Esophagus (tissue), 2 donors: ENCODE results near the gene CARD16. TPM values are rescaled to one million over a fixed set of nuclear protein-coding genes. Genes with fewer than 3 reads are reported as not detected.
"Not testable (repeated sequence)": the region's sequence is repeated elsewhere in the genome, so short reads cannot be mapped to it uniquely, and the experiment has no call there.

Experiments
- H3K27ac ChIP-seq, 2 donors: one replicate each; pipeline ENCODE4 v1.5.1; 2013; ENCODE audit warnings: low read depth in 2 of 2, mild to moderate bottlenecking in 2 of 2, inconsistent platforms in 1 of 2, low read length in 1 of 2, moderate library complexity in 1 of 2
- H3K27me3 ChIP-seq, 2 donors: one replicate each; pipeline ENCODE4 v1.6.1; 2013; ENCODE audit warnings: low read length in 2 of 2, control low read depth in 1 of 2, mild to moderate bottlenecking in 1 of 2; ENCODE audit not compliant: insufficient read depth in 2 of 2, control insufficient read depth in 1 of 2
- H3K36me3 ChIP-seq, 2 donors: one replicate each; pipeline ENCODE4 v1.6.1; 2013; ENCODE audit warnings: low read length in 1 of 2; ENCODE audit not compliant: control insufficient read depth in 2 of 2, insufficient read depth in 2 of 2
- H3K4me1 ChIP-seq, 2 donors: one replicate each; pipeline ENCODE4 v1.6.1; 2013; ENCODE audit warnings: low read length in 1 of 2; ENCODE audit not compliant: control insufficient read depth in 2 of 2, insufficient read depth in 2 of 2
- H3K4me3 ChIP-seq, 2 donors: one replicate each; pipeline ENCODE4 v1.5.1; 2013; ENCODE audit warnings: low read length in 2 of 2, mild to moderate bottlenecking in 2 of 2, low read depth in 1 of 2, moderate library complexity in 1 of 2
- H3K9me3 ChIP-seq, 2 donors: one replicate each; pipeline ENCODE4 v1.6.1; 2013; ENCODE audit warnings: mild to moderate bottlenecking in 2 of 2, low read depth in 1 of 2, low read length in 1 of 2, moderate library complexity in 1 of 2; ENCODE audit not compliant: control insufficient read depth in 2 of 2, insufficient read depth in 1 of 2
- WGBS, 2 donors: extraction: QIAGEN DNeasy Blood & Tissue Kit; methylation state at CpG; one replicate each; pipeline ENCODE4 v1.1.7; 2013; 5-methylcytosine and 5-hydroxymethylcytosine counted together
- polyA plus RNA-seq, 2 donors: library from polyadenylated mRNA; stranded (reverse); fragments of 200-250 nt; gene quantifications; one replicate each; pipeline ENCODE4 v1.2.3, GENCODE V29; 2013
- donor health status: healthy with polysubstance abuse.
- donor health status: Bipolar disorder and iron deficiency.

Gene CARD16
- polyA plus RNA-seq, 2 donors: 21.9 to 32.7 TPM

DNA sequence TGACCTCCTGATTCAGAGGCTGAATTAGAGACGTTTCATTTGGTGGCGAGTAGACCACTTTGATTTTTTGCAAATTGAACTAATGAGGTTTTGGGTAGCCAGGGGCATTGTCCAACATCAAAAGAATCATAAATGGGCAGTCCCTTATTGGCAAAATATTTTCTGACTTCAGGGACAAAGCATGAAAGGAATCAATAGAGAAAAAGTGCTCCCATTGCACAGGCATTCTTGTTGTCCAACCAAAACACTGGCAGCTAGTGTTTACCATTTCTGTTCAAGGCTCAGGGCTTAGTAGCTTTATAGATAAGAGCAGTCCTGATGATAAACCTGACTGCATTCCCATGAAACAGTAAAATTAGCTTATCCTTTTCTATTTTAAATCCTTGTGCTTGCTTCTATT is 6.4 kb upstream of the CARD16 start:
- no peaks in the 10 kb centered on the region for H3K36me3 ChIP-seq
- WGBS, 2 donors: 77 to 86% methylated on average over 2 of the region's 2 CpGs
- no peaks in the 10 kb centered on the region for H3K27me3 ChIP-seq
- H3K27ac ChIP-seq: no peak overlapping the region
- no peak overlapping the region for H3K4me3 ChIP-seq
- H3K4me1 ChIP-seq: no peaks in the 10 kb centered on the region
- H3K9me3 ChIP-seq: no peaks in the 10 kb centered on the region

DNA sequence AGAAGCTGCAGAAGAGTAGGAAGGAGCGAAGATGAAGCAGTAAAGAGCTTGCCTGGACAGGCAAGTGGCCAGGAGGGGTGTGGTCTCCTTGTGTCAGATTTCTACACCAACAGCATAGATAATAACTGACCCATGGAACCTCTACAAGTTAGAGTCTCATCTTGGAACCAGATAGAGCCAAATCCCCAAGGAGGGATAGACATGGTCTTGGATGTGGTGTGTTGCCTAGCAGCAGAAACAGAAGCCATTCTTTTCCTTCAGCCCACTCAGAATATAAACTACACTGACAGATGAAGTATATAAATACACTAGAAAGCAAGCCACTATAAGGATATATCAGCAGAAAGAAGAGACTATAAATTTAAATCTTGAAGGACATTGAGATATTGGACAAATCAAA is 4.3 kb upstream of the CARD16 start:
- H3K4me3 ChIP-seq: no peak overlapping the region
- no peaks in the 10 kb centered on the region for H3K9me3 ChIP-seq
- no peaks in the 10 kb centered on the region for H3K27me3 ChIP-seq
- no peaks in the 10 kb centered on the region for H3K4me1 ChIP-seq
- H3K27ac ChIP-seq: no peak overlapping the region
- no peaks in the 10 kb centered on the region for H3K36me3 ChIP-seq
- WGBS, 2 donors: 82 to 90% methylated on average over 1 of the region's 1 CpG

DNA sequence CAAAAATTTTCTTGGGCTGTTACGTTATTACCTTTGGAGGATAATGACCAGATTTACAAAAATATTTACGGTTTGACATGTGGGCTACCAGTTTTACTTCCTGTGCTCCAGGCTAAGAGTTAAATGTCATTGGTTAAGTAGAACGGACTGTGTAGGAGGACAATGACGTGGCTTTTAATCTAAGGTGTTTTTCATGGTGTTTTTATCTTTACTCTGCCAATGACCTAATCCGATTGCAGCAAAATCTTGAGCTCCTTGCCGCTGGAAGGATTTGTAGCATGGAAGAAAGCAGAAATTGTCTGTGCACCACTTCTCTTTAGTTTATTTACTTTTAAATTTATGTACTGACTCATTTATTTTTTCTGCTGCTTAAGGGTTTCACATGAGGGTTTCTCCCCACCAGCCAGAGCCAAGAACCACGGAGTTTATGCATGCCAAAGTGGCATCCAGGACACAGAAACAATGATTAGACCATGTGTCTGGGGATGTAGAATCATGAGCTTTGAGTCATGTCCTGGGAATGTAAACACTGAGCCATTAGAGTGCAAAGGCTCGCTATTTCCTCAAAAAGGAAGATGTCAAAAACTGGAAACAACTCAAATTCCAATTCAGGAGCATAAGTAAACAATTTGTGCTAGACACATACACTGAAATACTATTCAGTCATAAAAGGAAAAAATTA is 1.9 kb upstream of the CARD16 start:
- H3K9me3 ChIP-seq: no peaks in the 10 kb centered on the region
- H3K36me3 ChIP-seq: no peaks in the 10 kb centered on the region
- no peak overlapping the region for H3K4me3 ChIP-seq
- H3K27me3 ChIP-seq: no peaks in the 10 kb centered on the region
- WGBS, 2 donors: 29 to 38% methylated on average over 8 of the region's 8 CpGs
- H3K27ac ChIP-seq: peak overlapping the region in 1 of 2 donors; percentile 13
- no peaks in the 10 kb centered on the region for H3K4me1 ChIP-seq

DNA sequence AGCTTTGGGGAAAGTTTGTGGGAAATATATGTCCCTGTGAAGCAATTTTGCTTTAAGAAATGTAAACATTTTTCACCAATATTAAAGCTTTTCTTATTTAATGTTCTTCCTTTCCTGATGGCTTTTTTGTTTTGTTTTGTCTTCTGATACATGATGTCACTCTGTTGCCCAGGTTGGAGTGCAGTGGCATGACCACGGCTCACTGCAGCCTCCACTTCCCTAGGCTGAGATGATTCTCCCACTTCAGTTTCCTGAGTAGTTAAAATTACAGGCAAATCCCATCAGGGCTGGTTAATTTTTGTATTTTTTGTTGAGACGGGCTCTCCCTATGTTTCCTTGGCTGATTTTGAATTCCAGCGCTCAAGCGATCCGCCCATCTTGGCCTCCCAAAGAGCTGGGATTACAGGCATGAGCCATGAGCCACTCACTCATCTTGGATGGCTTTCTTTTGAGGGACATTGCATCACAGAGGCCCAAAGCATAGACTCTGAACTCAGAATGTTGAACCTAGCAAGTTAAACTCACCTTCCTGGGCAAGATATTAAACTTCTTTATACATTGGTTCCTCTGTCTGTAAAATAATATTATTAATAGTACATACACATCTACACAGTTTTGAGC is 651 bp upstream of the CARD16 start:
- Histone ChIP-seq H3K9me3 (no peaks in the 10 kb centered on the region), H3K36me3 (no peaks in the 10 kb centered on the region), H3K4me3 (no peak overlapping the region), H3K27me3 (no peaks in the 10 kb centered on the region), H3K4me1 (no peaks in the 10 kb centered on the region), H3K27ac (peak overlapping the region in 1 of 2 donors; percentile 6)
- WGBS, 2 donors: 71 to 76% methylated on average over 5 of the region's 5 CpGs

DNA sequence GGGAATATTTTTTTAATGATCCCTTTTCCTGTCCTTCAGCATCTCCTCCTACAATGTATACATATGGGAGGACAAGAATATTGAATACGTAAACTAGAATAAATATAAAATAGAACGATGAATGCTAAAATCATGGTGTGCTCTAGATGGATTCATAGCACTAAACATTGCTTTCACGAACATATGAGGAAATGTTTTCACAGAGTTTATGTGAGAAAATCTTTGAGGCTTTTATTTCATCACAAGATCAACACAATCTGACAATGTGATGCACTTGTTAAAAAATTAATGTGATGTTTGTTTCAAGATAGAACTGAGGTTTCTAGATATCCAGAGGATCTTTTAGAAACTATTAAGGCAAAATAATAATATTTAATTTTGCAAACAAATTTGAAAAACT is 3.0 kb downstream of the CARD16 start:
- H3K36me3 ChIP-seq: no peaks in the 10 kb centered on the region
- WGBS, 2 donors: 83 to 88% methylated on average over 3 of the region's 3 CpGs
- no peaks in the 10 kb centered on the region for H3K27me3 ChIP-seq
- no peaks in the 10 kb centered on the region for H3K4me1 ChIP-seq
- no peaks in the 10 kb centered on the region for H3K9me3 ChIP-seq
- H3K27ac ChIP-seq: no peak overlapping the region
- H3K4me3 ChIP-seq: no peak overlapping the region

DNA sequence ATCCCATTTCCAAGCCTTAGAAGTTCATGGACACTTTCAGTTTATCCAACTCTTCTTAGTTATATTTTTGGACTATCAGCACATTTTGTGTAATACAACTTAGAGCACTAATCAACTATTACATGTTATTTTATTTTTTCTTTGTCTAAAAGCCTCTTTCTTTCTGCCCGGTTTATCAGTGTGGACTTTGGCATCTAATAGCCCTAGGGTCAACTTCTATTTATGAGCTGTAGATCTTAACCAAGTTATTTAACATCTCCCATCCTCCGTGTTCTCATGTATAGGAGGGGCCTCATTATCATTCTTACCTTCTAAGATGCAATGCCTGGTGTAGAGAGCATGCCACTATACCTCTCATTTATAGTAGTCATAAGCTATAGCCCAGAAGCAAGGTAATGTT is 4.4 kb downstream of the CARD16 start:
- H3K36me3 ChIP-seq: no peaks in the 10 kb centered on the region
- 72 to 89% methylated on average over 2 of the region's 2 CpGs for WGBS, 2 donors
- H3K4me1 ChIP-seq: no peaks in the 10 kb centered on the region
- no peak overlapping the region for H3K4me3 ChIP-seq
- H3K9me3 ChIP-seq: no peaks in the 10 kb centered on the region
- no peak overlapping the region for H3K27ac ChIP-seq
- H3K27me3 ChIP-seq: no peaks in the 10 kb centered on the region

DNA sequence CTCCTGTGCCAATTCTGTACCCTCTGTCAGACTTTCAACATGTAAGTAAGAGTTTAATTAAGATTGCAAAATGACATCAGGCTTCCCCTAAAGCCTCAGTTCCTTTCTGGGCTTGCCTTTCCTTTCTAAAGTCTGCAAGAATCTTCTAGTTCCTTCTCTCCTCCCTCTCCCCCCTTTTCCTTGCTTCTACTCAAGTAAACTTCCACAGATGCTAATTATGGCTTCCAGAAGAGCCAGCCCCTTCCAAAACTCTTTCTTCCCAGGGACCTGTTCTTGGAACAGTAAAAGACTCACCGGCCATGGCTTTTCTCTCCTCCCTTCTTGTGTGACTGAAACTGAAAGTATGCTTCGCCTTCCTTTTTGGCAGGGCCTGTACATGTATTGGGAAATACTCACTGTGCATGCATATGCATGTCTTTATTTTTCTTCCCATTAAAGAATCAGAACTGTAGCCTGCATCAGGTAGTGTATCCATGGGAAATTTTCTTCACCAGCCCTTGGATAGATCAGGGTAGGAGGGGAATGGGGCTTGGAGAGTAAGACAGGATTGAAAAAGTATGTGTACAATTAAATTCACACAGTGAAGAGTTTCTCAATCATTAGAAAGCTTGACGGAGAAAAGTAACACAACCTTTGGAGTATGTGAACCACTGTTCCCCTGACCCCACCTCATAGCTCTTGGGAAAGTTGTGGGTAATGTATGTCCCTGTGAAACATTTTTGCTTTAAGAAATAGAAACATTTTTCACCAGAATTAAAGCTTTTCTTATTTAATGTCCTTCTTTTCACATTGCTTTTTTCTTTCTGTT is 10.1 kb downstream of the CARD16 start, which contains the start of gene CASP1:
CASP1 (minus strand) TSS at position 332 of the 808 bp plus-strand sequence; CDS start at position 301, 31 bp downstream.
- WGBS, 2 donors: 11 to 24% methylated on average over 3 of the region's 3 CpGs
- Histone ChIP-seq H3K27me3 (no peaks in the 10 kb centered on the region), H3K4me1 (no peaks in the 10 kb centered on the region), H3K9me3 (no peaks in the 10 kb centered on the region), H3K27ac (peak within 1 kb of the TSS; percentile 63 to 71), H3K36me3 (peaks cover 4 to 5% of the 10 kb centered on the region in 2 donors), H3K4me3 (peak within 1 kb of the TSS; percentile 43 to 61)

DNA sequence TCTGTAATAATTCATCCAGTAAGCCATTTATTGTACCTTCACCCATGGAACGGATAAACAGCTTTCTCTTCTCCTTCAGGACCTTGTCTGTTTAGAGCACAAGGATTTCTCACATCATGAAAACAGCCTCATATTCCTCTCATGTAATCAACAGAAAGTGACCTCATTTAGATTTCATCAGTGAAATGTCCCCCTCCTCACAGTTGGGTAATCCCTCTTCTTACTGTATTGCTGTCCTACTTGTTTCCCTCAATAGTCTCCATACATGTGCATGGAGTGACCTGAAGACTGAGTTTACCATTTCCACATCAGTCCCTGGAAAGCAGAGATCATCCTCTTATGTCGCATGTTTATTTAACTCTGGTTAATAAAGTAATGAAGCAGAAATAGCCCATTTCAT is 10.7 kb downstream of the CARD16 start:
- H3K4me1 ChIP-seq: not testable (repeated sequence)

DNA sequence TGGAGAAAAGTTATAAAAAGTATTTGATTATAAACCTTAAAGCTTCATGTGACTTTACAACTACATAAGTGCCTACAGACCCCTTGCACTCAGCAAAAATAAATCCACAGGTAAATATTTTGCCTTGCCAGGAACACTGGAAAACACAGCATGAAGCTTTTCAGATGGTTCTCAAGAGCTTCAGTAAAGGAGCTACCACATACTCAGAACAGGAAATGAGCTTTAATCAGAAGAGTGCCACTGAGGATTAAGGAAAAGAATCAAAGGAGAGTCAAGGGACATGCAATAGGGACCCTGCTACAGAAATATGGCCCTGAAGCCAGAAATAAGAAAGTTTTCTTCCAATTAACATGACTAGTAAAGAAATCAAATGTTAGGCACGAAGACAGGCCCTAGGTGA is 11.4 kb downstream of the CARD16 start:
- no peaks in the 10 kb centered on the region for H3K9me3 ChIP-seq
- 54 to 76% methylated on average over 1 of the region's 1 CpG for WGBS, 2 donors
- H3K4me3 ChIP-seq: peak overlapping the region in 1 of 2 donors; percentile 61
- no peaks in the 10 kb centered on the region for H3K4me1 ChIP-seq
- H3K27ac ChIP-seq: no peak overlapping the region
- peaks cover 6 to 7% of the 10 kb centered on the region in 2 donors for H3K36me3 ChIP-seq
- no peaks in the 10 kb centered on the region for H3K27me3 ChIP-seq

More for the DNA sequence above, 10.7 kb downstream of the CARD16 start:
- Histone ChIP-seq H3K4me3 (peak overlapping the region; percentile 43 to 61), H3K27ac (peak overlapping the region in 1 of 2 donors; percentile 70)
- not testable (repeated sequence) for H3K36me3 ChIP-seq, H3K27me3 ChIP-seq, H3K9me3 ChIP-seq
- WGBS, 2 donors: 36 to 42% methylated on average over 2 of the region's 2 CpGs
